IMR-90 (cell line): Measurements from ENCODE around the gene PSMG3. TPM values are rescaled to one million over a fixed set of nuclear protein-coding genes. Genes with fewer than 3 reads are reported as not detected.

Experiments
- ATAC-seq: fragments of 200-7000 bp; cut with Tn5 transposase; 2 replicates; pipeline ENCODE4 v1.9.1; 2020; ENCODE audit warnings: low read depth, mild to moderate bottlenecking, moderate library complexity
- BruUV-seq: library from RNA; stranded (reverse); fragments of 400-500 nt; replicated peaks from 2 replicates; lab custom pipeline; 2021; lab: Mats Ljungman, UMichigan
- CTCF ChIA-PET: fragments of 300-600 bp; formaldehyde crosslinking; extraction: SDS; loops from one replicate; lab custom pipeline; 2021; ENCODE audit warnings: antibody characterized with exemption; lab: Yijun Ruan, JAX
- POLR2A ChIA-PET: fragments of 300-600 bp; sonication (Branson Sonifier 250); formaldehyde crosslinking; loops from one replicate; lab custom pipeline; 2022; ENCODE audit warnings: antibody characterized with exemption; ENCODE audit not compliant: unreplicated experiment; lab: Charles Lee
- DNase-seq: peaks from one replicate; pipeline ENCODE4 v3.0.0; 2013
- H2AFZ ChIP-seq: replicated peaks from 2 replicates; pipeline ENCODE3; 2013; ENCODE audit warnings: low read length, mild to moderate bottlenecking; ENCODE audit not compliant: poor library complexity
- H2AK5ac ChIP-seq: 2 replicates; pipeline ENCODE4 v1.6.1; 2013; ENCODE audit warnings: low read depth, low read length, inconsistent platforms
- H2AK9ac ChIP-seq: replicated peaks from 2 replicates; pipeline ENCODE3; 2013; ENCODE audit warnings: mild to moderate bottlenecking, low read depth, low read length, moderate library complexity; ENCODE audit not compliant: poor library complexity
- H2BK120ac ChIP-seq: 2 replicates; pipeline ENCODE4 v1.6.1; 2013; ENCODE audit warnings: low read depth, low read length, inconsistent platforms
- H2BK15ac ChIP-seq: 3 replicates; pipeline ENCODE4 v1.6.1; 2013; ENCODE audit warnings: low read depth, low read length, inconsistent platforms
- H2BK20ac ChIP-seq: 2 replicates; pipeline ENCODE4 v1.6.1; 2013; ENCODE audit warnings: low read depth, mild to moderate bottlenecking, inconsistent platforms, low read length, moderate library complexity
- H2BK5ac ChIP-seq: 2 replicates; pipeline ENCODE4 v1.6.1; 2013; ENCODE audit warnings: mild to moderate bottlenecking, low read depth, low read length, inconsistent platforms; ENCODE audit not compliant: poor library complexity, severe bottlenecking
- H3K14ac ChIP-seq: replicated peaks from 2 replicates; pipeline ENCODE4 v1.6.1; 2013; ENCODE audit warnings: low read depth, low read length, inconsistent platforms
- H3K18ac ChIP-seq: 2 replicates; pipeline ENCODE4 v1.6.1; 2013; ENCODE audit warnings: low read depth, low read length, control low read depth
- H3K23ac ChIP-seq: 2 replicates; pipeline ENCODE4 v1.6.1; 2013; ENCODE audit warnings: low read depth, low read length, inconsistent platforms
- H3K27ac ChIP-seq: 2 replicates; pipeline ENCODE4 v1.5.1; 2013; ENCODE audit warnings: mild to moderate bottlenecking, control low read depth, low read length; ENCODE audit not compliant: insufficient read depth
- H3K27me3 ChIP-seq: 2 replicates; pipeline ENCODE4 v1.6.1; 2013; ENCODE audit warnings: low read length; ENCODE audit not compliant: control insufficient read depth, insufficient read depth
- H3K36me3 ChIP-seq: 2 replicates; pipeline ENCODE4 v1.6.1; 2013; ENCODE audit warnings: low read length, mixed read lengths; ENCODE audit not compliant: control insufficient read depth, insufficient read depth
- H3K4ac ChIP-seq: 2 replicates; pipeline ENCODE4 v1.6.1; 2013; ENCODE audit warnings: low read depth, low read length, inconsistent platforms
- H3K4me1 ChIP-seq: 2 replicates; pipeline ENCODE4 v1.6.1; 2013; ENCODE audit warnings: low read length, mixed read lengths; ENCODE audit not compliant: control insufficient read depth, insufficient read depth
- H3K4me2 ChIP-seq: 2 replicates; pipeline ENCODE4 v1.6.1; 2013; ENCODE audit warnings: low read depth, mild to moderate bottlenecking, control low read depth, low read length, moderate library complexity
- H3K4me3 ChIP-seq: 2 replicates; pipeline ENCODE4 v1.5.1; 2013; ENCODE audit warnings: low read depth, mild to moderate bottlenecking, control low read depth, low read length, moderate library complexity; ENCODE audit not compliant: insufficient read depth
- H3K56ac ChIP-seq: 2 replicates; pipeline ENCODE4 v1.6.1; 2013; ENCODE audit warnings: low read length, inconsistent platforms; ENCODE audit not compliant: insufficient read depth; ENCODE audit errors: extremely low read depth
- H3K79me1 ChIP-seq, 2 experiments: 2 replicates each; pipeline ENCODE4 v1.6.1; 2013; ENCODE audit warnings: low read length in 2 of 2, inconsistent platforms in 1 of 2, low read depth in 1 of 2
- H3K9ac ChIP-seq: 2 replicates; pipeline ENCODE4 v1.6.1; 2013; ENCODE audit warnings: low read depth, low read length, control low read depth
- H3K9me1 ChIP-seq: 2 replicates; pipeline ENCODE4 v1.6.1; 2013; ENCODE audit warnings: low read length, inconsistent platforms; ENCODE audit not compliant: insufficient read depth
- H3K9me3 ChIP-seq: 2 replicates; pipeline ENCODE4 v1.6.1; 2013; ENCODE audit warnings: low read length; ENCODE audit not compliant: control insufficient read depth, insufficient read depth
- H4K20me1 ChIP-seq: 2 replicates; pipeline ENCODE4 v1.6.1; 2013; ENCODE audit warnings: low read length, inconsistent platforms; ENCODE audit not compliant: insufficient read depth
- H4K5ac ChIP-seq: 2 replicates; pipeline ENCODE4 v1.6.1; 2013; ENCODE audit warnings: mild to moderate bottlenecking, low read depth, low read length, control low read depth
- H4K8ac ChIP-seq, 2 experiments: 2 replicates each; pipeline ENCODE4 v1.6.1; 2013; ENCODE audit warnings: low read depth in 2 of 2, low read length in 2 of 2, control low read depth in 1 of 2, inconsistent platforms in 1 of 2
- H4K91ac ChIP-seq: 2 replicates; pipeline ENCODE4 v1.6.1; 2013; ENCODE audit warnings: low read depth, low read length, inconsistent platforms; ENCODE audit not compliant: insufficient read depth
- BHLHE40 ChIP-seq: fragments of 150-350 bp; IDR thresholded peaks from 2 replicates; pipeline ENCODE4 v1.6.1; 2016; ENCODE audit warnings: mild to moderate bottlenecking, low read depth, low read length
- CEBPB ChIP-seq: IDR thresholded peaks from 2 replicates; pipeline ENCODE4 v1.6.1; 2012; ENCODE audit warnings: low read depth, low read length, improper control_type of control experiment
- CHD1 ChIP-seq: IDR thresholded peaks from 2 replicates; pipeline ENCODE4 v1.6.1; 2012; ENCODE audit warnings: low read depth, low read length, improper control_type of control experiment
- FOS ChIP-seq: fragments of 150-350 bp; IDR thresholded peaks from 2 replicates; pipeline ENCODE4 v1.6.1; 2016; ENCODE audit warnings: low read depth, low read length
- MAFK ChIP-seq: IDR thresholded peaks from 2 replicates; pipeline ENCODE4 v1.6.1; 2012; ENCODE audit warnings: low read depth, low read length, improper control_type of control experiment
- MAZ ChIP-seq: IDR thresholded peaks from 2 replicates; pipeline ENCODE4 v1.6.1; 2012; ENCODE audit warnings: low read depth, mild to moderate bottlenecking, low read length, improper control_type of control experiment, moderate library complexity, borderline replicate concordance
- NFE2L2 ChIP-seq: fragments of 150-350 bp; IDR thresholded peaks from 2 replicates; pipeline ENCODE4 v1.6.1; 2016; ENCODE audit warnings: low read depth, mild to moderate bottlenecking, low read length
- POLR2A ChIP-seq: IDR thresholded peaks from 2 replicates; pipeline ENCODE4 v1.6.1; 2012; ENCODE audit warnings: mild to moderate bottlenecking, low read depth, low read length
- RAD21 ChIP-seq: IDR thresholded peaks from 2 replicates; pipeline ENCODE4 v1.6.1; 2012; ENCODE audit warnings: low read length, improper control_type of control experiment
- RCOR1 ChIP-seq: IDR thresholded peaks from 2 replicates; pipeline ENCODE4 v1.6.1; 2012; ENCODE audit warnings: mild to moderate bottlenecking, low read length, improper control_type of control experiment; ENCODE audit not compliant: insufficient replicate concordance
- RFX5 ChIP-seq: IDR thresholded peaks from 2 replicates; pipeline ENCODE4 v1.8.0; 2012; ENCODE audit warnings: low read depth, mild to moderate bottlenecking, low read length, moderate library complexity
- SMC3 ChIP-seq: fragments of 150-350 bp; IDR thresholded peaks from 2 replicates; pipeline ENCODE4 v1.6.1; 2016; ENCODE audit warnings: low read depth, mild to moderate bottlenecking, antibody characterized with exemption, low read length, moderate library complexity
- WGBS, 2 experiments: methylation state at CpG; one replicate each; pipeline versions ENCODE4 v1.1.5 to v1.1.7; 2013; ENCODE audit warnings: missing lambda C conversion rate in 2 of 2; ENCODE audit not compliant: insufficient read length in 1 of 2; ENCODE audit errors: extremely low coverage in 2 of 2; 5-methylcytosine and 5-hydroxymethylcytosine counted together
- dilution Hi-C: fragments of 300-500 bp; cut with HindIII; formaldehyde crosslinking; loops from one replicate; pipeline ENCODE4 v1.14.3; 2018; ENCODE audit warnings: low sequenced_read_pairs; ENCODE audit not compliant: unreplicated experiment
- in situ Hi-C: fragments of 300-500 bp; cut with MboI; formaldehyde crosslinking; loops from 3 replicates; pipeline ENCODE4 v1.14.3; 2019; ENCODE audit warnings: low sequenced_read_pairs, inconsistent platforms, mixed read lengths
- intact Hi-C: fragments of 100-400 bp; cut with micrococcal nuclease; formaldehyde crosslinking; loops from 2 replicates; pipeline ENCODE4 v1.10.0; 2022
- polyA plus RNA-seq, 3 experiments: library from polyadenylated mRNA; depleted of rRNA; stranded (reverse); fragments of >200 nt; gene quantifications; 2 replicates each; pipeline ENCODE4 v1.2.3, GENCODE V29; 2012; ENCODE audit warnings: low replicate concordance in 1 of 3
- total RNA-seq: library from RNA; depleted of rRNA; stranded (reverse); fragments of >200 nt; gene quantifications from 2 replicates; pipeline ENCODE4 v1.2.3, GENCODE V29; 2012
- TF ChIP-seq, protein P1 (sequence below): conservative IDR thresholded peaks from 2 replicates; pipeline ENCODE4 v1.5.1; 2012; ENCODE audit warnings: mild to moderate bottlenecking, low read depth, low read length, improper control_type of control experiment
- TF ChIP-seq, protein P2 (sequence below): fragments of 150-350 bp; IDR thresholded peaks from 2 replicates; pipeline ENCODE4 v1.6.1; 2017; ENCODE audit warnings: mild to moderate bottlenecking, antibody characterized with exemption, low read length, low read depth

PSMG3 gene
- total and polyA plus RNA-seq, 2 of the 4 experiments (the other 2 are of a cell fraction): 37.3 to 54.1 TPM

GRCh38 chr7:1576521-1577253, 6.9 kb upstream of the PSMG3 start (continued):
- no peak for TF ChIP-seq CHD1

- H3K27me3 ChIP-seq: no peaks in the 10 kb centered on the region
- DNase-seq (no peak), ATAC-seq (no peak)
- no peak overlapping the region for H3K4me2 ChIP-seq
- no peak overlapping the region for H2BK20ac ChIP-seq
- H3K14ac ChIP-seq: no peak overlapping the region
- intact Hi-C loops: no loop called here
- no peaks in the 10 kb centered on the region for H3K9me3 ChIP-seq
- no peak overlapping the region for H3K9ac ChIP-seq
- H2AK5ac ChIP-seq: 0 out of 2 replicates have a peak overlapping the region, but pooled peaks have one; percentile 21
- no peak overlapping the region for H2AK9ac ChIP-seq
- ChIA-PET CTCF (no interaction called here), POLR2A (no interaction called here)
- H3K18ac ChIP-seq: no peak overlapping the region
- no peaks in the 10 kb centered on the region for H3K4me1 ChIP-seq
- 80% methylated on average over 2 of the region's 7 CpGs; no CpG with 5 or more reads in 1 of the 2 experiments for WGBS, 2 experiments
- H4K91ac ChIP-seq: no peak overlapping the region
- no peak overlapping the region for H3K4me3 ChIP-seq
- H4K8ac ChIP-seq: no peak overlapping the region
- dilution Hi-C loops: no loop called here
- no peak overlapping the region for H2BK5ac ChIP-seq
- no TSS peak for BruUV-seq
- no peak overlapping the region for H4K5ac ChIP-seq
- no peak overlapping the region for H3K27ac ChIP-seq
- H3K4ac ChIP-seq: no peak overlapping the region
- peaks cover 9 to 14% of the 10 kb centered on the region in 2 experiments; a peak in 3 of 4 replicates for H3K79me1 ChIP-seq
- H2BK120ac ChIP-seq: no peak overlapping the region
- H3K36me3 ChIP-seq: no peaks in the 10 kb centered on the region
- no peaks in the 10 kb centered on the region for H4K20me1 ChIP-seq
- in situ Hi-C loops: loop anchor here (10.0 kb wide), 1 partner anchor 629 kb away; no protein-coding TSS in a partner anchor
- no peak overlapping the region for H2AFZ ChIP-seq
- H3K9me1 ChIP-seq: no peaks in the 10 kb centered on the region; the same call in 1 of the 2 replicates
- no peak overlapping the region for H2BK15ac ChIP-seq
- no peak overlapping the region for H3K56ac ChIP-seq
- H3K23ac ChIP-seq: no peak overlapping the region
- TF ChIP-seq CEBPB: no peak
- TF ChIP-seq, protein P1, sequence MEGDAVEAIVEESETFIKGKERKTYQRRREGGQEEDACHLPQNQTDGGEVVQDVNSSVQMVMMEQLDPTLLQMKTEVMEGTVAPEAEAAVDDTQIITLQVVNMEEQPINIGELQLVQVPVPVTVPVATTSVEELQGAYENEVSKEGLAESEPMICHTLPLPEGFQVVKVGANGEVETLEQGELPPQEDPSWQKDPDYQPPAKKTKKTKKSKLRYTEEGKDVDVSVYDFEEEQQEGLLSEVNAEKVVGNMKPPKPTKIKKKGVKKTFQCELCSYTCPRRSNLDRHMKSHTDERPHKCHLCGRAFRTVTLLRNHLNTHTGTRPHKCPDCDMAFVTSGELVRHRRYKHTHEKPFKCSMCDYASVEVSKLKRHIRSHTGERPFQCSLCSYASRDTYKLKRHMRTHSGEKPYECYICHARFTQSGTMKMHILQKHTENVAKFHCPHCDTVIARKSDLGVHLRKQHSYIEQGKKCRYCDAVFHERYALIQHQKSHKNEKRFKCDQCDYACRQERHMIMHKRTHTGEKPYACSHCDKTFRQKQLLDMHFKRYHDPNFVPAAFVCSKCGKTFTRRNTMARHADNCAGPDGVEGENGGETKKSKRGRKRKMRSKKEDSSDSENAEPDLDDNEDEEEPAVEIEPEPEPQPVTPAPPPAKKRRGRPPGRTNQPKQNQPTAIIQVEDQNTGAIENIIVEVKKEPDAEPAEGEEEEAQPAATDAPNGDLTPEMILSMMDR: no peak
- TF ChIP-seq, protein P2, sequence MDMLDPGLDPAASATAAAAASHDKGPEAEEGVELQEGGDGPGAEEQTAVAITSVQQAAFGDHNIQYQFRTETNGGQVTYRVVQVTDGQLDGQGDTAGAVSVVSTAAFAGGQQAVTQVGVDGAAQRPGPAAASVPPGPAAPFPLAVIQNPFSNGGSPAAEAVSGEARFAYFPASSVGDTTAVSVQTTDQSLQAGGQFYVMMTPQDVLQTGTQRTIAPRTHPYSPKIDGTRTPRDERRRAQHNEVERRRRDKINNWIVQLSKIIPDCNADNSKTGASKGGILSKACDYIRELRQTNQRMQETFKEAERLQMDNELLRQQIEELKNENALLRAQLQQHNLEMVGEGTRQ: no peak
- TF ChIP-seq RFX5: no peak
- no peak for TF ChIP-seq FOS
- no peak for TF ChIP-seq RCOR1
- TF ChIP-seq BHLHE40: no peak
- TF ChIP-seq RAD21: no peak
- TF ChIP-seq POLR2A: no peak
- no peak for TF ChIP-seq MAZ
- TF ChIP-seq SMC3: no peak
- TF ChIP-seq MAFK: no peak
- no peak for TF ChIP-seq NFE2L2
Measured at GRCh38 chr7:1575809-1576208, 6.0 kb upstream of the PSMG3 start.
